ENCODE results near the gene R3HDM1.
A peak's percentile ranks its signal among the peaks of the same experiment; 100 is the strongest.
"Not testable (repeated sequence)": the region's sequence is repeated elsewhere in the genome, so short reads cannot be mapped to it uniquely, and the experiment has no call there.

The R3HDM1 gene

GRCh38 chr2:135709992-135710391 lies 178.7 kb downstream of the R3HDM1 start:
- peak; percentile 34 to 66 for DNase-seq (ENCODE audit: low read depth in 2 of 2)

- not testable (repeated sequence) for DNase-seq (ENCODE audit: low read depth in 2 of 2)
These were observed 183.8 kb downstream of the R3HDM1 start for GRCh38 chr2:135715086-135715485.

- DNase-seq (ENCODE audit: low read depth in 2 of 2): no peak
These were observed 196.9 kb downstream of the R3HDM1 start for GRCh38 chr2:135728064-135728743.

DNA sequence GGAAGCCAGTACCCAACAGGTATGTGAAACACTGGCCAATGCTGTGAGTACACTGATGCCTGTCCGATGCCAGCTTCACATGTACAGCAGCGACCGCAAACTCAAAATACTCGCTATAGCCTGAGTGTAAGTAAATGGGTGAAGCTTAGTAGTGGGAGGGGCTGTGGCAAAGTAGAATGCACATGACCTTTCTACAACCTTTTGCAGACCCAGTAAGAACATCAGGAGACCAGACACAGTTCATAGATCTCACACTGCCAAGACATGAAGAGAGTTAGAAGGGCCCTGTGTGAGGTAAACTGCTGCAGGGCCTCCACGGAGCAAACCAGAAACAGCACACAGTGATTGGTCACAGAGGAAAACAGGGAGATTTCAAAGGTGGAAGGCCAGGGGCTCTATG lies 201.3 kb downstream of the R3HDM1 start:
- DNase-seq (ENCODE audit: low read depth in 2 of 2): no peak

- DNase-seq (ENCODE audit: low read depth in 2 of 2): no peak
These were observed 201.8 kb downstream of the R3HDM1 start for GRCh38 chr2:135733045-135733444.

- no peak for DNase-seq (ENCODE audit: low read depth in 2 of 2)
These were observed 205.3 kb downstream of the R3HDM1 start for GRCh38 chr2:135736546-135736945.

GRCh38 chr2:135740206-135740605 lies 208.9 kb downstream of the R3HDM1 start:
- DNase-seq (ENCODE audit: low read depth in 2 of 2): no peak

- DNase-seq (ENCODE audit: low read depth in 2 of 2): no peak
These were observed 209.7 kb downstream of the R3HDM1 start for GRCh38 chr2:135741043-135741394.

DNA sequence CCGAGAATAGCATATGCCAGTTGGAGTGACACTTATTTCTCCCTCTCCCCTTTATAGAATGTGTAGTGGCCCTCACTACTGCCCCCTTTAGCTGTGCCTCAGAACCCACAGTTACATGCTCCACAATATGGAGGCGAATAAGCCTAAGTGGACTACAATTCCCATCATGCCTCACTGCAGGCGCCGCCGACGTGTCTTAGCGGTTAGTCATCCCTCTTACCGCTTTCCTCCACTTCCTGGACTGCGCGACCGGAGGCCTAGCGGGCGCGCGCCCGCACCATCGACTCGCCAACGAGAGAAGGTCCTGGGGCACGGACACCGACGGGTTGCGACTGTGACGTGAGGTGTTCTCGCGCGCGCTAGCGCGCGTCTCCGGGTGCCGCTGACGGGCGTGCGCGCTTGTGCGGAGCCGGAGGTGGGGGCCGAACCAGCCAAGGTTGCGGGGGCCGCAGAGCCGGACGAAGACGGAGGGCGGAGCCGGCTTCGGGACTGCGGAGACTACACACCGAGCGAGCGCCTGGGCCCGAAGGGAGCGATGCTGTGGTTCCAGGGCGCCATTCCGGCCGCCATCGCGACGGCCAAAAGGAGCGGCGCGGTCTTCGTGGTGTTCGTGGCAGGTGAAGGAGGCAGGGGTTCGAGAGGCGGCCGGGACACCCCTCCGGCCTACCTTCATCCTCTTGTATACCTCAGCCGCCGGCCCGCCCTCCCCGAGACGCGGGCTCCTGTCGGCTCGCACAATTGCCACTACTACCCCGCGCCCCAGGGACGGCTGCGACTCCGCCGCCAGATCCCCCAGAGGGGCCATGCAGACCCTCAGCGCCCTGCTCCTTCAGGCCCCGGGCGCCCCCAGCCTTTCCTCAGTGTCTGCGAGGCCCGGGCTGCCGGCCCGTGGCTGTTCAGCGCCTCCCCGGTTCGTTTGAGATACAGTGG lies 210.4 kb downstream of the R3HDM1 start, which contains the start of gene UBXN4:
Gene UBXN4 (plus strand): TSS at position 461 of the 930 bp plus-strand sequence. CDS start 75 bp downstream, at position 536.
- peak; percentile 90 to 94 for DNase-seq (ENCODE audit: low read depth in 2 of 2)

DNA sequence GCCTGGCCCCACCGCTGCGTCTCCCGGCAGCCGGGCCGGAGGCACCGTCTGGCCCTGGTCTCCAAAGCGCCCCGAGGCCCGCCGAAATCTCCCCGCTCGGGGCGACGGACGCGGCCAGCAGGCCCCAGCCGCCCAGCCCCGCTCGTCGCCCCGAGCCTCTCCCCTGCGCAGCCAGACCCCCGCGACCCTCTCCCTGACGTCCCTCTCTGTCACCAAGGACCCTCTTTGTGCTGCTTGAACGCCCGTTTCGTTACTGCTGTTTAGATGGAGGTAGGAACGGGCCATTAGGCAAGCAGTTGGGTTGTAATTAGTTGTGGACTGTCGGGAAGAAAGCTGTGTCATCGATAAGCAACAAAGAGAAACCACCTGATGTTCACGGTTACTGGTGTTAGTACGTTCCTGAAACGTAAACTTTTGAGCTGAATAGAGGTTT lies 211.1 kb downstream of the R3HDM1 start:
- peak in 1 of 2 donors; percentile 13 for DNase-seq (ENCODE audit: low read depth in 2 of 2)

DNA sequence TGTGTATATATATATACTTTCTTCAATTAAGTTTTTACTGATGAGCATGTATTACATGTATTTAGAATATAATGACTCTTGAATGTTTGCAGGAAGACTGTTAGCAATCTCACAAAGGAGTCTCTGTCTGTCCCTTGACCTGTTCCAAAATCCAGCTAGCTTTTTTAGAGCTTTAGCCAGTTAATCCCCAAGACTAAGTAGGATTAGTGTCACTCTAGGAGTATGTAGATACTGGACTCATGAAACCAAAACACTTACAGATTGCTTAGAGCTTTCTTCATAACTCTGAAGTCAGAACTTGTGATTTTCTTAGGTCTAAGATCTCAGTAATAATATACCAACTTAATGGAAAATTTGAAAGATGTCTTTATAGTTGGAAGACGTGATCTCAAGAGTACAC lies 212.6 kb downstream of the R3HDM1 start:
- DNase-seq (ENCODE audit: low read depth in 2 of 2): no peak

GRCh38 chr2:135744760-135745314 lies 213.6 kb downstream of the R3HDM1 start:
- peak; percentile 22 to 23 for DNase-seq (ENCODE audit: low read depth in 2 of 2)

DNA sequence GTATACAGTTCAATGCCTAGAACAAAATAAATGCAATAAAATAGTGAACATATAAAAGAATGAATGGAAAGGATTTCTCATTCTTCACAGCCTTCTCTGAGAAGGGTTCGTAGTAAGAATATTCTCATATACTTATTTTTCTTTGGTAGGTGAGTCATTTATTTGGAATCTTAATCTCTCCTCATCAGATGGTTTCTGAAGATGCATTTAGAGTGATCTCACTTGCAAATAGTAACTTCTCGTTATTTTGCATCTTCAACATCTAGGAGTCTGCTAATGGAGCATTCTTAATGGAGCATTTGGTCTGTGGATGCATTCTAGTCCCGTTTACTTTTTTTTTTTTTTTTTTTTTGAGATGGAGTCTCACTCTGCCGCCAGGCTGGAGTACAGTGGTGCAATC lies 214.3 kb downstream of the R3HDM1 start:
- no peak for DNase-seq (ENCODE audit: low read depth in 2 of 2)

GRCh38 chr2:135755573-135755972 lies 224.3 kb downstream of the R3HDM1 start:
- DNase-seq (ENCODE audit: low read depth in 2 of 2): no peak

DNA sequence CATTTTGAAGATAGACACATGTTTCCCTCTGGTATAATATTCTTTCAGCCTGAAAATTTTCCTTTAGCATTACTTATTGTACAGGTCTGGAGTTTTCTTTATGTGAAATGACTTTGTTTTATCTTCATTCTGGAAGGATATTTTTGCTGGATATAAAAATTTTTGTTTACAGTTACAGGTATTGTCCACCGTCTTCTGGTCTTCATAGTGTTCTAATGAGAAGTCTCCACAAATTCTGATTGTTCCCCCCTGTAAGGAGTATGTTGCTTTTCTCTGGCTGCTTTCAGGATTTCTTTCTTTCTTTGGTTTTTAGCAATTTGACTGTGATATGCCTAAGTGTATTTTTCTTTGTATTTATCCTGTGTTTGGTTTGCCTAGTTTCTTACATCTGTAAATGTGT lies 225.4 kb downstream of the R3HDM1 start:
- DNase-seq (ENCODE audit: low read depth in 2 of 2): no peak

DNA sequence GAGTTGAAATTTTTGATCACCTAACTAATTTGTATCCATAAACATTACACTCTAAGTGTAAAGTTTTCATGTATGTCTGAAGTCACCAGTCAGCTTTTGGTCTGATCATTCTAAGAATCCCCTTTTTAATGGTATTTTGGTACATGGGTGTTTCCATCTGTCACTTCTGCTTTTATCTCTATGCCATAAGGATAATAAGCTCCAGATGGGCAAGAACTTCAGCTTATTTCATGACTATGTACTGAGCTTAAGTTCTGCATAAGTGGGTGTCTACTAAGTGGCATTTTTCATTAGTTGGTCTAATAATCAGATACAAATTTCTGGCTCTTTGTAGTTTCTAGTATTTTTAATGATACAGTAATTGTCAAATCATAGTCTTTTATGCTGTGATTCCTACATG lies 230.7 kb downstream of the R3HDM1 start:
- no peak for DNase-seq (ENCODE audit: low read depth in 2 of 2)

- DNase-seq (ENCODE audit: low read depth in 2 of 2): no peak
These were observed 231.2 kb downstream of the R3HDM1 start for GRCh38 chr2:135762530-135762929.

DNA sequence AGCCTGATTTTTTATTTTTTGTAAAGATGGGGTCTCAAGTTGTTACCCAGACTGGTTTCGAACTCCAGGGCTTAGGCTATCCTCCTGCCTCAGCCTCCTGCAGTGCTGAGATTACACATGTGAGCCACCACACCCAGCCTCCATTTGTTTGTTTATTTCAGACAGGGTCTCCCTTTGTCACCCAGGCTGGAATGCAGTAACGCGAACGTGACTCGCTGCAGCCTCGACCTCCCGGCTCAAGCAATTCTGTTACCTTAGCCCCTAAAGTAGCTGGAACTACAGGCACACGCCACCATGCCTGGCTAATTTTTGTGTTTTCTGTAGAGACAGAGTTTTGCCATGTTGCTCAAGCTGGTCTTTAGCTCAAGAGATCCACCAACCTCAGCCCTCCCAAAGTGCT lies 237.6 kb downstream of the R3HDM1 start:
- DNase-seq (ENCODE audit: low read depth in 2 of 2): no peak

DNA sequence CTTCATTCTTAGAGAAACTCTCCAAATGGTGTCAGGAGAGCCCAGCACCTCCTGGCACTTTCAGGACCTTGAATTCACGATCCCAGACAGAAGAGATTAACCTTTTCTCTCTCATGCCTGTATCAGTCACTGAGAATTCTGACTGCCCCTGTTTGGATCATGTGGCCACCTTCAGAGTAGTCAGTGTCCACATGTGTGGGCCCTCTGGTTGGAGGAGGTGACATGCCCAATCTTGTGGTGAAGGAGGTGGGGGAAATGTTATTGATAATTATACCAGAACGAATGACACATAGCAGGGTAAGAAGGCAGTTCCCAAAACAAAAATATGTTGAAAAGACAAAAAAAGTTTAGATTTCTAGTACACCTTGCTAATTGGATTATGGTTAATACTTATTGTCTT lies 242.0 kb downstream of the R3HDM1 start:
- no peak for DNase-seq (ENCODE audit: low read depth in 2 of 2)

- no peak for DNase-seq (ENCODE audit: low read depth in 2 of 2)
These were observed 242.6 kb downstream of the R3HDM1 start for GRCh38 chr2:135773917-135774316.
